ENCODE results near the gene ELMO1. TPM values are rescaled to one million over a fixed set of nuclear protein-coding genes. Genes with fewer than 3 reads are reported as not detected.

ELMO1 gene
- polyA plus RNA-seq, 1 donor (not counting 4 experiments of a cell fraction or from before 2014, with no cell fraction given), result not detected

- Histone ChIP-seq H3K27me3 (ENCODE audit: control insufficient read depth, extremely low read depth, insufficient read depth, low read length) (no peaks in the 10 kb centered on the region), H3K27ac (ENCODE audit: control insufficient read depth, insufficient read depth, low read length) (no peak overlapping the region), H2AFZ (ENCODE audit: control insufficient read depth, low read length) (no peak overlapping the region), H4K20me1 (ENCODE audit: control insufficient read depth, extremely low read depth, insufficient read depth, low read length) (no peaks in the 10 kb centered on the region), H3K9me1 (ENCODE audit: control insufficient read depth, extremely low read depth, insufficient read depth, low read length) (no peaks in the 10 kb centered on the region), H3K4me2 (ENCODE audit: control insufficient read depth, extremely low read depth, insufficient read depth, low read depth, low read length) (no peak overlapping the region), H3K9me3 (ENCODE audit: control insufficient read depth, low read depth, low read length) (peaks cover 2% of the 10 kb centered on the region), H3K4me3 (ENCODE audit: control insufficient read depth in 2 of 3, extremely low read depth in 1 of 3, insufficient read depth in 2 of 3, low read depth in 1 of 3, low read length in 3 of 3) (no peak overlapping the region), H3K4me1 (ENCODE audit: control insufficient read depth, extremely low read depth, insufficient read depth, low read length) (no peaks in the 10 kb centered on the region), H3K36me3 (ENCODE audit: control insufficient read depth in 2 of 2, extremely low read depth in 1 of 2, insufficient read depth in 2 of 2, low read length in 2 of 2) (no peaks in the 10 kb centered on the region), H3K79me2 (ENCODE audit: control insufficient read depth, insufficient read depth, low read length) (no peaks in the 10 kb centered on the region), H3K9ac (ENCODE audit: control insufficient read depth, extremely low read depth, insufficient read depth, low read length) (no peak overlapping the region)
- TF ChIP-seq CTCF (optimal IDR thresholded peaks at IDR 0.05 in 1 of 3, IDR thresholded peaks at IDR 0.05 in 1 of 3, conservative IDR thresholded peaks at IDR 0.05 in 1 of 3; ENCODE audit: extremely low read depth in 1 of 3, insufficient read depth in 2 of 3, low read length in 3 of 3) (no peak), EZH2 (IDR thresholded peaks at IDR 0.05; ENCODE audit: low read length) (no peak)
- no peak for FAIRE-seq
- dilution Hi-C loops (cut with MboI; ENCODE audit: extremely low pct_ligation_motif_present, low sequenced_read_pairs), result no loop called here
- no peak for DNase-seq (ENCODE audit: low read depth, low spot score)
Measured at GRCh38 chr7:36929791-36930190, 518.9 kb downstream of the ELMO1 start.

GRCh38 chr7:36928718-36929117 is 519.9 kb downstream of the ELMO1 start:
- H3K36me3 ChIP-seq (ENCODE audit: control insufficient read depth in 2 of 2, extremely low read depth in 1 of 2, insufficient read depth in 2 of 2, low read length in 2 of 2), result no peaks in the 10 kb centered on the region
- no peaks in the 10 kb centered on the region for H3K79me2 ChIP-seq (ENCODE audit: control insufficient read depth, insufficient read depth, low read length)
- no peaks in the 10 kb centered on the region for H3K4me1 ChIP-seq (ENCODE audit: control insufficient read depth, extremely low read depth, insufficient read depth, low read length)
- dilution Hi-C loops (cut with MboI; ENCODE audit: extremely low pct_ligation_motif_present, low sequenced_read_pairs), result no loop called here
- FAIRE-seq, result no peak
- H4K20me1 ChIP-seq (ENCODE audit: control insufficient read depth, extremely low read depth, insufficient read depth, low read length), result no peaks in the 10 kb centered on the region
- DNase-seq (ENCODE audit: low read depth, low spot score), result no peak
- no peak for TF ChIP-seq EZH2 (IDR thresholded peaks at IDR 0.05; ENCODE audit: low read length)
- no peak for TF ChIP-seq CTCF (optimal IDR thresholded peaks at IDR 0.05 in 1 of 3, IDR thresholded peaks at IDR 0.05 in 1 of 3, conservative IDR thresholded peaks at IDR 0.05 in 1 of 3; ENCODE audit: extremely low read depth in 1 of 3, insufficient read depth in 2 of 3, low read length in 3 of 3)
- H2AFZ ChIP-seq (ENCODE audit: control insufficient read depth, low read length), result no peak overlapping the region
- H3K9me1 ChIP-seq (ENCODE audit: control insufficient read depth, extremely low read depth, insufficient read depth, low read length), result no peaks in the 10 kb centered on the region
- no peaks in the 10 kb centered on the region for H3K9me3 ChIP-seq (ENCODE audit: control insufficient read depth, low read depth, low read length)
- no peak overlapping the region for H3K4me2 ChIP-seq (ENCODE audit: control insufficient read depth, extremely low read depth, insufficient read depth, low read depth, low read length)
- no peaks in the 10 kb centered on the region for H3K27me3 ChIP-seq (ENCODE audit: control insufficient read depth, extremely low read depth, insufficient read depth, low read length)
- no peak overlapping the region for H3K9ac ChIP-seq (ENCODE audit: control insufficient read depth, extremely low read depth, insufficient read depth, low read length)
- no peak overlapping the region for H3K27ac ChIP-seq (ENCODE audit: control insufficient read depth, insufficient read depth, low read length)
- H3K4me3 ChIP-seq (ENCODE audit: control insufficient read depth in 2 of 3, extremely low read depth in 1 of 3, insufficient read depth in 2 of 3, low read depth in 1 of 3, low read length in 3 of 3), result no peak overlapping the region

Data from keratinocyte (primary cell).